ENCODE measurements around the gene RNF152.

RNF152 gene

GRCh38 chr18:61893971-61894750 lies 1.4 kb upstream of the RNF152 start:
- DNase-seq = peak; percentile 53

GRCh38 chr18:61893309-61893970 lies 633 bp upstream of the RNF152 start:
- DNase-seq = no peak

GRCh38 chr18:61891894-61892293 lies 913 bp downstream of the RNF152 start:
- no peak for DNase-seq

GRCh38 chr18:61891271-61891670 lies 1.5 kb downstream of the RNF152 start:
- DNase-seq = no peak

- DNase-seq = no peak
Measured at GRCh38 chr18:61890344-61890743, 2.5 kb downstream of the RNF152 start.

- DNase-seq = no peak
Measured at GRCh38 chr18:61889541-61889940, 3.3 kb downstream of the RNF152 start.

GRCh38 chr18:61888622-61889021 lies 4.2 kb downstream of the RNF152 start:
- DNase-seq = no peak

GRCh38 chr18:61887838-61888237 lies 5.0 kb downstream of the RNF152 start:
- DNase-seq = no peak

GRCh38 chr18:61883547-61883946 lies 9.3 kb downstream of the RNF152 start:
- no peak for DNase-seq

- no peak for DNase-seq
Measured at GRCh38 chr18:61882296-61883004, 10.4 kb downstream of the RNF152 start.

- DNase-seq = no peak
Measured at GRCh38 chr18:61876899-61877298, 15.9 kb downstream of the RNF152 start.

- DNase-seq = no peak
Measured at GRCh38 chr18:61870151-61870550, 22.7 kb downstream of the RNF152 start.

GRCh38 chr18:61869636-61870035 lies 23.2 kb downstream of the RNF152 start:
- DNase-seq = no peak

GRCh38 chr18:61865466-61866175 lies 27.2 kb downstream of the RNF152 start:
- no peak for DNase-seq

- DNase-seq = no peak
Measured at GRCh38 chr18:61861372-61861771, 31.4 kb downstream of the RNF152 start.

GRCh38 chr18:61860302-61860701 lies 32.5 kb downstream of the RNF152 start:
- DNase-seq = no peak

- no peak for DNase-seq
Measured at GRCh38 chr18:61859113-61859512, 33.7 kb downstream of the RNF152 start.

- DNase-seq = peak; percentile 5
Measured at GRCh38 chr18:61856678-61857077, 36.1 kb downstream of the RNF152 start.

- DNase-seq = no peak
Measured at GRCh38 chr18:61855449-61856378, 37.1 kb downstream of the RNF152 start.

- peak; percentile 1 for DNase-seq
Measured at GRCh38 chr18:61854578-61855448, 38.0 kb downstream of the RNF152 start.

- no peak for DNase-seq
Measured at GRCh38 chr18:61853855-61854254, 39.0 kb downstream of the RNF152 start.

Measured in NCI-H1105 (cell line).